HepG2 (cell line): Measurements from ENCODE around the gene RAC3. TPM values are rescaled to one million over a fixed set of nuclear protein-coding genes. Genes with fewer than 3 reads are reported as not detected.

Experiments
- ATAC-seq: fragments of 200-7000 bp; cut with Tn5 transposase; 3 replicates; pipeline ENCODE4 v1.9.1; 2020; ENCODE audit warnings: mild to moderate bottlenecking, moderate library complexity
- BruUV-seq: library from RNA; stranded (reverse); fragments of 400-500 nt; replicated peaks from 2 replicates; lab custom pipeline; 2021; lab: Mats Ljungman, UMichigan
- CTCF ChIA-PET: fragments of 300-600 bp; formaldehyde crosslinking; extraction: SDS; loops from one replicate; lab custom pipeline; 2021; ENCODE audit warnings: low total read pairs, inconsistent platforms, low intra/inter-chr PET ratio; lab: Yijun Ruan, JAX
- POLR2A ChIA-PET: fragments of 350-600 bp; sonication (Branson Sonifier 250); formaldehyde crosslinking; loops from one replicate; lab custom pipeline; 2020; ENCODE audit warnings: antibody characterized with exemption, inconsistent platforms; lab: Yijun Ruan, JAX
- DNase-seq: peaks from one replicate; pipeline ENCODE4 v3.0.0-alpha.2; 2015; ENCODE audit warnings: low spot score
- FAIRE-seq: peaks from 3 replicates; lab custom pipeline; 2011; peaks lifted over from hg19 to GRCh38; lab: Jason Lieb, UNC
- H2AFZ ChIP-seq: one replicate; pipeline ENCODE4 v1.6.1; 2011; ENCODE audit warnings: low read length, inconsistent platforms
- H3K27ac ChIP-seq: fragments of 300-600 bp; 3 replicates; pipeline ENCODE4 v1.8.0; 2011; ENCODE audit warnings: mixed run types, mild to moderate bottlenecking, mixed read lengths, low read length, inconsistent platforms; ENCODE audit not compliant: insufficient read depth; ENCODE audit errors: extremely low read length
- H3K27me3 ChIP-seq, 2 experiments: fragments of 200-600 bp in 1 of 2; 2 replicates in 1 of 2; 3 replicates in 1 of 2; pipeline versions ENCODE4 v1.6.0 to v1.8.0; 2011; ENCODE audit warnings: low read length in 2 of 2, mild to moderate bottlenecking in 2 of 2, moderate library complexity in 2 of 2, inconsistent platforms in 1 of 2; ENCODE audit not compliant: insufficient read depth in 2 of 2, control insufficient read depth in 1 of 2
- H3K36me3 ChIP-seq, 2 experiments: fragments of 200-600 bp in 1 of 2; replicated peaks in 1 of 2; 2 replicates in 1 of 2; 3 replicates in 1 of 2; pipeline versions ENCODE4 v1.5.1 to v1.8.0; 2011; ENCODE audit warnings: low read length in 2 of 2, inconsistent platforms in 1 of 2; ENCODE audit not compliant: insufficient read depth in 2 of 2, control insufficient read depth in 1 of 2
- H3K4me1 ChIP-seq: 2 replicates; pipeline ENCODE4 v1.5.1; 2012; ENCODE audit warnings: low read length, inconsistent platforms; ENCODE audit not compliant: insufficient read depth
- H3K4me2 ChIP-seq: 2 replicates; pipeline ENCODE4 v1.6.0; 2011; ENCODE audit warnings: low read depth, low read length, inconsistent platforms
- H3K4me3 ChIP-seq, 3 experiments: fragments of 200-600 bp in 1 of 3; sonication (generic), shearing (Covaris generic) in 1 of 3; replicated peaks in 1 of 3; 2 replicates each; pipeline ENCODE4 v1.5.1; 2011 to 2016; ENCODE audit warnings: low read length in 3 of 3, inconsistent platforms in 2 of 3, low read depth in 2 of 3, mild to moderate bottlenecking in 2 of 3, control low read depth in 1 of 3, mixed read lengths in 1 of 3; ENCODE audit not compliant: insufficient read depth in 1 of 3
- H3K79me2 ChIP-seq: one replicate; pipeline ENCODE4 v1.6.1; 2011; ENCODE audit warnings: low read length, inconsistent platforms; ENCODE audit not compliant: insufficient read depth
- H3K9ac ChIP-seq: 2 replicates; pipeline ENCODE4 v1.6.0; 2011; ENCODE audit warnings: mild to moderate bottlenecking, low read depth, low read length, inconsistent platforms; ENCODE audit not compliant: insufficient read depth
- H3K9me3 ChIP-seq: 2 replicates; pipeline ENCODE4 v1.5.1; 2012; ENCODE audit warnings: mild to moderate bottlenecking, low read length
- H4K20me1 ChIP-seq: 2 replicates; pipeline ENCODE4 v1.6.0; 2011; ENCODE audit warnings: inconsistent platforms, mild to moderate bottlenecking, low read length, moderate library complexity; ENCODE audit not compliant: insufficient read depth
- ETV5 ChIP-seq: IDR thresholded peaks from 2 replicates; pipeline ENCODE4 v1.6.1; 2018; ENCODE audit warnings: missing biosample characterization, missing genetic modification reagents, inconsistent platforms, borderline replicate concordance
- KLF16 ChIP-seq, 2 experiments: sonication (generic) in 1 of 2; formaldehyde crosslinking in 1 of 2; IDR thresholded peaks; 2 replicates each; pipeline versions ENCODE4 v1.6.1 to v1.8.0; 2016 to 2023; ENCODE audit warnings: missing genetic modification reagents in 2 of 2, missing compliant biosample characterization in 1 of 2
- POLR2AphosphoS5 ChIP-seq: IDR thresholded peaks from 2 replicates; pipeline ENCODE4 v1.6.1; 2012; ENCODE audit warnings: low read depth, low read length
- ZNF484 ChIP-seq: sonication (generic); formaldehyde crosslinking; IDR thresholded peaks from 2 replicates; pipeline ENCODE4 v1.5.1; 2020; ENCODE audit warnings: mild to moderate bottlenecking, low read depth, missing genetic modification reagents, borderline replicate concordance
- ZNF773 ChIP-seq: sonication (generic); formaldehyde crosslinking; IDR thresholded peaks from 2 replicates; pipeline ENCODE4 v1.4.0; 2020; ENCODE audit warnings: missing genetic modification reagents, borderline replicate concordance
- WGBS: methylation state at CpG from one replicate; pipeline ENCODE4 v1.1.6; 2017; ENCODE audit warnings: low lambda C conversion rate; 5-methylcytosine and 5-hydroxymethylcytosine counted together
- in situ Hi-C: cut with HindIII; loops from 2 replicates; pipeline ENCODE4 v1.10.0; 2017; ENCODE audit warnings: low pct_unique_long_range_greater_than_20kb; ENCODE audit not compliant: extremely low pct_ligation_motif_present
- intact Hi-C: fragments of 100-400 bp; cut with micrococcal nuclease; formaldehyde crosslinking; loops from one replicate; pipeline ENCODE4 v1.10.0; 2022; ENCODE audit not compliant: unreplicated experiment
- polyA plus RNA-seq, 8 experiments: library from polyadenylated mRNA; depleted of rRNA in 3 of 8; stranded (reverse) in 7 of 8; unstranded in 1 of 8; fragments of >200 nt; fragmentation: Illumina TruSeq in 4 of 8; extraction: Trizol in 4 of 8; gene quantifications; 2 replicates each; pipeline versions ENCODE4 v1.2.1 to v1.2.3, GENCODE V29; 2011 to 2016; ENCODE audit warnings: low read depth in 4 of 8, missing spikeins in 1 of 8, mixed read lengths in 1 of 8; ENCODE audit not compliant: insufficient read depth in 1 of 8
- total RNA-seq, 5 experiments: library from RNA; depleted of rRNA; stranded (reverse); fragments of >200 nt; fragmentation: Illumina TruSeq; extraction: Trizol; gene quantifications; 2 replicates each; pipeline ENCODE4 v1.2.3, GENCODE V29; 2016; ENCODE audit warnings: low read depth in 1 of 5
- TF ChIP-seq, protein P1 (sequence below): sonication (generic); formaldehyde crosslinking; IDR thresholded peaks from 2 replicates; pipeline ENCODE4 v1.4.0; 2020; ENCODE audit warnings: missing genetic modification reagents
- TF ChIP-seq, protein P2 (sequence below): IDR thresholded peaks from 2 replicates; pipeline ENCODE4 v1.6.1; 2016; ENCODE audit warnings: mild to moderate bottlenecking
- TF ChIP-seq, protein P3 (sequence below): sonication (generic); formaldehyde crosslinking; IDR thresholded peaks from 2 replicates; pipeline ENCODE4 v1.5.1; 2020; ENCODE audit warnings: mild to moderate bottlenecking, missing genetic modification reagents

Gene RAC3
- total and polyA plus RNA-seq, 2 of the 13 experiments (the other 11 are each of a cell fraction or from before 2014, with no cell fraction given) = 10.5 to 21.3 TPM

DNA sequence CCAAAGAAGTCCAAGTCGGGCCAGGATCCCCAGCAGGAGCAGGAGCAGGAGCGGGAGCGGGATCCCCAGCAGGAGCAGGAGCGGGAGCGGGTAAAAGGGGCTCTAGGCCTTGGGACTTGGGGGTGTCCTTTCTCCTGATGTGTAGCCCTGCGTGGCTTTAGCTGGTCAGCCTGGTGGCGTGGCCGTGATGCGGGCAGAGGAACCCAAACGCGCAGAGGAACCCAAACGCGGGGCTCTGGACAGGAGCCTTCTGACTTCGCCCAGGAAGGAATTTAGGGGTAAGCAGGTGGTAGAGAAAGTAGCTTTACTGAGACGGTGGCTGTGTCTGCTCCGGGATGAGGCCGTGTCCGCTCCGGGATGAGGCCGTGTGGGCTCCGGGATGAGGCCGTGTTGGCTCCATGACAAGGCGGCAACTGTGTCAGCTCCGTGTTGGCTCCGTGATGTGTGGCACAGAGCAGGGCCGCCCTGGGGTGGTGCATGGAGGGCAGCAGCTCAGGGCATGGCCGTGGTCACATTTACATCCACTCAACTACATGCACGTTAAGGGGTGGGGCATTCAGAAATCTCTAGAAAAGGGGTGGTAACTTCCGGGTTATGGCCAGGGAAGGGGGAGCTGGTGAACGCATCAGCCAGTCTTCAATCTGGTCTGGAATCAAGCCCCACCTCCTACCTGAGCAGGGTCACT, 34.6 kb upstream of the RAC3 start:
- H3K9me3 ChIP-seq = no peaks in the 10 kb centered on the region
- peak overlapping the region; percentile 97 for H3K27ac ChIP-seq
- no peak for ATAC-seq
- H3K4me1 ChIP-seq = peaks cover 99% of the 10 kb centered on the region
- FAIRE-seq = no peak
- no peaks in the 10 kb centered on the region for H3K27me3 ChIP-seq
- H4K20me1 ChIP-seq = no peaks in the 10 kb centered on the region
- peaks cover 63% of the 10 kb centered on the region for H3K79me2 ChIP-seq
- H2AFZ ChIP-seq = no peak overlapping the region
- intact Hi-C loops = no loop called here
- ChIA-PET CTCF (interaction anchor here (1.0 to 5.6 kb wide), 2 partner anchors 24 to 37 kb away, joined by 4 to 73 read pairs; partner anchors contain the start of gene NOTUM), POLR2A (interaction anchor here (0.7 to 16.1 kb wide), 13 partner anchors 7 to 182 kb away, joined by 3 to 470 read pairs (median 30); partner anchors contain the start of genes ASPSCR1, CENPX, DCXR and LRRC45)
- no peaks in the 10 kb centered on the region for H3K36me3 ChIP-seq
- BruUV-seq = no TSS peak
- 88% methylated on average over 30 of the region's 30 CpGs for WGBS
- peak overlapping the region; percentile 96 for H3K9ac ChIP-seq
- in situ Hi-C loops = loop anchor here (5.0 kb wide), 1 partner anchor 40 kb away; no protein-coding TSS in a partner anchor
- H3K4me3 ChIP-seq = peak overlapping the region; percentile 38 to 80 (median 55)
- H3K4me2 ChIP-seq = peak overlapping the region; percentile 99
- peak; percentile 73 for DNase-seq
- TF ChIP-seq, protein P1, sequence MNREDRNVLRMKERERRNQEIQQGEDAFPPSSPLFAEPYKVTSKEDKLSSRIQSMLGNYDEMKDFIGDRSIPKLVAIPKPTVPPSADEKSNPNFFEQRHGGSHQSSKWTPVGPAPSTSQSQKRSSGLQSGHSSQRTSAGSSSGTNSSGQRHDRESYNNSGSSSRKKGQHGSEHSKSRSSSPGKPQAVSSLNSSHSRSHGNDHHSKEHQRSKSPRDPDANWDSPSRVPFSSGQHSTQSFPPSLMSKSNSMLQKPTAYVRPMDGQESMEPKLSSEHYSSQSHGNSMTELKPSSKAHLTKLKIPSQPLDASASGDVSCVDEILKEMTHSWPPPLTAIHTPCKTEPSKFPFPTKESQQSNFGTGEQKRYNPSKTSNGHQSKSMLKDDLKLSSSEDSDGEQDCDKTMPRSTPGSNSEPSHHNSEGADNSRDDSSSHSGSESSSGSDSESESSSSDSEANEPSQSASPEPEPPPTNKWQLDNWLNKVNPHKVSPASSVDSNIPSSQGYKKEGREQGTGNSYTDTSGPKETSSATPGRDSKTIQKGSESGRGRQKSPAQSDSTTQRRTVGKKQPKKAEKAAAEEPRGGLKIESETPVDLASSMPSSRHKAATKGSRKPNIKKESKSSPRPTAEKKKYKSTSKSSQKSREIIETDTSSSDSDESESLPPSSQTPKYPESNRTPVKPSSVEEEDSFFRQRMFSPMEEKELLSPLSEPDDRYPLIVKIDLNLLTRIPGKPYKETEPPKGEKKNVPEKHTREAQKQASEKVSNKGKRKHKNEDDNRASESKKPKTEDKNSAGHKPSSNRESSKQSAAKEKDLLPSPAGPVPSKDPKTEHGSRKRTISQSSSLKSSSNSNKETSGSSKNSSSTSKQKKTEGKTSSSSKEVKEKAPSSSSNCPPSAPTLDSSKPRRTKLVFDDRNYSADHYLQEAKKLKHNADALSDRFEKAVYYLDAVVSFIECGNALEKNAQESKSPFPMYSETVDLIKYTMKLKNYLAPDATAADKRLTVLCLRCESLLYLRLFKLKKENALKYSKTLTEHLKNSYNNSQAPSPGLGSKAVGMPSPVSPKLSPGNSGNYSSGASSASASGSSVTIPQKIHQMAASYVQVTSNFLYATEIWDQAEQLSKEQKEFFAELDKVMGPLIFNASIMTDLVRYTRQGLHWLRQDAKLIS (CRISPR knock-in tag) = 0 out of 2 replicates have a peak, but pooled peaks have one; percentile 59
- peak; percentile 7; the same call in 1 of the 2 replicates for TF ChIP-seq ETV5 (CRISPR knock-in tag)
- TF ChIP-seq, protein P2, sequence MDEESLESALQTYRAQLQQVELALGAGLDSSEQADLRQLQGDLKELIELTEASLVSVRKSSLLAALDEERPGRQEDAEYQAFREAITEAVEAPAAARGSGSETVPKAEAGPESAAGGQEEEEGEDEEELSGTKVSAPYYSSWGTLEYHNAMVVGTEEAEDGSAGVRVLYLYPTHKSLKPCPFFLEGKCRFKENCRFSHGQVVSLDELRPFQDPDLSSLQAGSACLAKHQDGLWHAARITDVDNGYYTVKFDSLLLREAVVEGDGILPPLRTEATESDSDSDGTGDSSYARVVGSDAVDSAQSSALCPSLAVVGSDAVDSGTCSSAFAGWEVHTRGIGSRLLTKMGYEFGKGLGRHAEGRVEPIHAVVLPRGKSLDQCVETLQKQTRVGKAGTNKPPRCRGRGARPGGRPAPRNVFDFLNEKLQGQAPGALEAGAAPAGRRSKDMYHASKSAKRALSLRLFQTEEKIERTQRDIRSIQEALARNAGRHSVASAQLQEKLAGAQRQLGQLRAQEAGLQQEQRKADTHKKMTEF (CRISPR knock-in tag) = no peak
- TF ChIP-seq KLF16 (CRISPR knock-in tag; IDR thresholded peaks at IDR 0.05) = 0 out of 4 replicates have a peak, but pooled peaks of 1 of the 2 experiments have one; percentile 51
- peak; percentile 31 for TF ChIP-seq POLR2AphosphoS5
- no peak for TF ChIP-seq ZNF773 (CRISPR knock-in tag)
- TF ChIP-seq, protein P3, sequence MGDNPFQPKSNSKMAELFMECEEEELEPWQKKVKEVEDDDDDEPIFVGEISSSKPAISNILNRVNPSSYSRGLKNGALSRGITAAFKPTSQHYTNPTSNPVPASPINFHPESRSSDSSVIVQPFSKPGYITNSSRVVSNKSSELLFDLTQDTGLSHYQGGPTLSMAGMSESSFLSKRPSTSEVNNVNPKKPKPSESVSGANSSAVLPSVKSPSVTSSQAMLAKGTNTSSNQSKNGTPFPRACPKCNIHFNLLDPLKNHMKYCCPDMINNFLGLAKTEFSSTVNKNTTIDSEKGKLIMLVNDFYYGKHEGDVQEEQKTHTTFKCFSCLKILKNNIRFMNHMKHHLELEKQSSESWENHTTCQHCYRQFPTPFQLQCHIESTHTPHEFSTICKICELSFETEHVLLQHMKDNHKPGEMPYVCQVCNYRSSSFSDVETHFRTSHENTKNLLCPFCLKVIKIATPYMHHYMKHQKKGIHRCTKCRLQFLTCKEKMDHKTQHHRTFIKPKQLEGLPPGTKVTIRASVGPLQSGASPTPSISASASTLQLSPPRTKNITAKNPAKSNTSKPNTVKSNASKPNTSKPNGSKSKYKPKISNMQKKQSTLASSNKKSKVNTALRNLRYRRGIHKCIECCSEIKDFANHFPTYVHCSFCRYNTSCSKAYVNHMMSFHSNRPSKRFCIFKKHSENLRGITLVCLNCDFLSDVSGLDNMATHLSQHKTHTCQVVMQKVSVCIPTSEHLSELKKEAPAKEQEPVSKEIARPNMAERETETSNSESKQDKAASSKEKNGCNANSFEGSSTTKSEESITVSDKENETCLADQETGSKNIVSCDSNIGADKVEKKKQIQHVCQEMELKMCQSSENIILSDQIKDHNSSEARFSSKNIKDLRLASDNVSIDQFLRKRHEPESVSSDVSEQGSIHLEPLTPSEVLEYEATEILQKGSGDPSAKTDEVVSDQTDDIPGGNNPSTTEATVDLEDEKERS = no peak
- TF ChIP-seq ZNF484 = no peak
